Uterus (tissue), 2 donors: ENCODE measurements around the gene B4GALT4.

Experiments
- CTCF ChIP-seq, 4 experiments: fragments of 200-600 bp in 2 of 4; fragments of 450-650 bp in 2 of 4; sonication (generic) in 2 of 4; IDR thresholded peaks; one replicate each; pipeline ENCODE4 v1.5.1; 2016 to 2019; ENCODE audit warnings: antibody characterized with exemption in 4 of 4, mild to moderate bottlenecking in 2 of 4, moderate library complexity in 1 of 4
- POLR2A ChIP-seq, 2 donors: fragments of 450-650 bp; IDR thresholded peaks; one replicate each; pipeline ENCODE4 v1.6.1; 2016; ENCODE audit warnings: antibody characterized with exemption in 2 of 2, mild to moderate bottlenecking in 1 of 2, moderate library complexity in 1 of 2

GRCh38 chr3:119170821-119171220 is 69.9 kb downstream of the B4GALT4 start:
- no peak for TF ChIP-seq CTCF (IDR thresholded peaks at IDR 0.05)
- TF ChIP-seq POLR2A (IDR thresholded peaks at IDR 0.05): no peak
